DOHH2 (cell line): Measurements from ENCODE around the gene SFI1.

ENCODE experiments used
- CTCF ChIP-seq: fragments of 200-600 bp; sonication (generic); IDR thresholded peaks from one replicate; pipeline ENCODE4 v1.5.1; 2014; ENCODE audit warnings: antibody characterized with exemption, mild to moderate bottlenecking, low read depth, low read length; ENCODE audit not compliant: poor library complexity, severe bottlenecking
- EZH2phosphoT487 ChIP-seq: fragments of 200-600 bp; sonication (generic); IDR thresholded peaks from 2 replicates; pipeline ENCODE4 v1.6.1; 2017; ENCODE audit warnings: borderline replicate concordance, mild to moderate bottlenecking, antibody characterized with exemption, low read length, moderate library complexity, mixed read lengths

- TF ChIP-seq CTCF (no peak), EZH2phosphoT487 (no peak)
These were observed 92.8 kb downstream of the SFI1 start for GRCh38 chr22:31588970-31589675.
